DMS 273 (cell line): ENCODE results near the gene ZNF805.
"Not testable (repeated sequence)": the region's sequence is repeated elsewhere in the genome, so short reads cannot be mapped to it uniquely, and the experiment has no call there.

Source experiments
- DNase-seq: peaks from one replicate; lab custom pipeline; 2025; ENCODE audit not compliant: unreplicated experiment; lab: John Stamatoyannopoulos, UW

Gene ZNF805

DNA sequence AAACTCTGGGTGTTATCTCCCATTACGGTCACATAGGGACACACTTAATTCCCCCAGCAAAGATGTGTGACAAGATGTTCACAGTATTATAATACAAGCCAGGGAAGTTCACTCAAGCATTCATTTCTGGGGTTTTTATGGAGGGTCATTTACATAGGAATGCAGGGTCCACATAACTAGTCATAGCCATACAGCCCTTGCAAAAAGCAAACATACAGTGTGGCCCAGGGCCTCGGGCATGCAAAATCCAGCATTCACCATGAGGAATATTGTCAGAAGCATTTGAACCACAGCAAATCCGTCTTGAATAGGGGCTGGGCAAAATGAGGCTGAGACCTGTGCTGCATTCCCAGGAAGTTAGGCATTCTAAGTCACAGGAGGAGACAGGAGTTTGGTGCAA is 26.9 kb downstream of the ZNF805 start:
- no peak for DNase-seq

DNA sequence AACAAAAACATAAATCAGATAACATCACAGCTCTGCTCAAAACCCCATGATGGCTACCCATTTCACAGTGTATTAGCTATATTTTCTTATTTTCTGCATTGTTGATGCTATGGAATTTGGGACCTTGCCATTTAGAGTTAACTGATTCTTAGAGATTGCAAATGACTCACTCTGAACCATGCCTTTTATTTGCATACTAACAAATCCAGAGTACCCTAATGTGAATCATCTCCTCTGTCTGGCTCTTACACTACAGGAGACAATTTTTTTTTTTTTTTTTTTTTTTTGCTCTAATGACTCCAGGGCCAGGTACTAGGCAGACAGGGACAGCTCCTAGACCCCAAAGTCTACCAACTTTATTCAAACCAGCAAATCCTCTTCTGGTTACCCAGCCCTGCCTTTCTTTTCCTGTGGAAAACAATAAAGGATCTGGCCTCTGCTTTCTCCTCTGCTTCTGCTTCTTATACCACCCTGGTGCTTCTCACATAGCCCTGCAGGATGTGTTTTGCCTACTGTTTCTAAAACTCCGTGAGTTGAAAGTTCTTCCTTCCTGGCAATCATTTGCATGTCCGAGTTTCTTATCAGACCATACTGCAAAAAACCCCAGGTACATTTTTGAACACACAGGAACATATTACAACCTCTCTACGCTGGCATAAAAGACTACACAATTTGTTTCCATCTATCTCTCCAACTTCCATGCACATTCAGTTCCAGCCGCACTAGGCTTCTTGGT is 29.3 kb downstream of the ZNF805 start:
- no peak for DNase-seq

GRCh38 chr19:57271280-57271679 is 30.8 kb downstream of the ZNF805 start:
- DNase-seq, result no peak

GRCh38 chr19:57273014-57273413 is 32.6 kb downstream of the ZNF805 start:
- DNase-seq, result no peak

DNA sequence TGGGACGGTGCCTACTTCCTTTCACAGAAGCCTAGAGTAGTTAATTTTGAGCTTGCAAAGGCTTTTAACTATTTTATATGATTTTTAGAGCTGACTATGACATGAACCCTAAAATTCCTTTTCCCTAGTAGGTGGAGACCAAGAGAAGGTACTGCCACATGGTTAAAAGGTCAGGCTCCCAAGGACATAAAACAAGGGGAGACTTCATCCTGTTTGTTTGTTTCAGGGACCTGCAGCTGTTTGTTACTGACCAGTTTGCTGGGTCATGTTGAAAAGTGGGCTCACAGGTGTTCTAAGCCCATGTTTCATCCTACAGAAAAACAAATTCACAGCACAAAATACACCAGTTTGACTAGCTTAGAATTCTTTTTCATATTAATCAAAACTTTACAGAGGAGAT is 36.0 kb downstream of the ZNF805 start:
- no peak for DNase-seq

DNA sequence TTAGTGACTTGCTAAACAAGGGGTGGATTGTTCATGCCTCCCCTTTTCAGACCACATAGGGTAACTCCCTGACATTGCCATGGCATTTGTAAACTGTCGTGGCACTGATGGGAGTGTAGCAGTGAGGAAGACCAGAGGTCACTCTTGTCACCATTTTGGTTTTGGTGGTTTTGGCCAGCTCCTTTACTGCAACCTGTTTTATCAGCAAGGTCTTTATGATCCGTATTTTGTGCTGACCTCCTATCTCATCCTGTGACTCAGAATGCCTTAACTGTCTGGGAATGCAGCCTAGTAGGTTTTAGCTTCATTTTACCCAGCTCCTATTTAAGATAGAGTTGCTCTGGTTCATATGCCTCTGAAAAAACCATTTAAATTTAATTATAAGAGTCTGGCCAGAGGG is 38.0 kb downstream of the ZNF805 start:
- not testable (repeated sequence) for DNase-seq

GRCh38 chr19:57279418-57280164 is 39.2 kb downstream of the ZNF805 start:
- DNase-seq, result peak; percentile 98

DNA sequence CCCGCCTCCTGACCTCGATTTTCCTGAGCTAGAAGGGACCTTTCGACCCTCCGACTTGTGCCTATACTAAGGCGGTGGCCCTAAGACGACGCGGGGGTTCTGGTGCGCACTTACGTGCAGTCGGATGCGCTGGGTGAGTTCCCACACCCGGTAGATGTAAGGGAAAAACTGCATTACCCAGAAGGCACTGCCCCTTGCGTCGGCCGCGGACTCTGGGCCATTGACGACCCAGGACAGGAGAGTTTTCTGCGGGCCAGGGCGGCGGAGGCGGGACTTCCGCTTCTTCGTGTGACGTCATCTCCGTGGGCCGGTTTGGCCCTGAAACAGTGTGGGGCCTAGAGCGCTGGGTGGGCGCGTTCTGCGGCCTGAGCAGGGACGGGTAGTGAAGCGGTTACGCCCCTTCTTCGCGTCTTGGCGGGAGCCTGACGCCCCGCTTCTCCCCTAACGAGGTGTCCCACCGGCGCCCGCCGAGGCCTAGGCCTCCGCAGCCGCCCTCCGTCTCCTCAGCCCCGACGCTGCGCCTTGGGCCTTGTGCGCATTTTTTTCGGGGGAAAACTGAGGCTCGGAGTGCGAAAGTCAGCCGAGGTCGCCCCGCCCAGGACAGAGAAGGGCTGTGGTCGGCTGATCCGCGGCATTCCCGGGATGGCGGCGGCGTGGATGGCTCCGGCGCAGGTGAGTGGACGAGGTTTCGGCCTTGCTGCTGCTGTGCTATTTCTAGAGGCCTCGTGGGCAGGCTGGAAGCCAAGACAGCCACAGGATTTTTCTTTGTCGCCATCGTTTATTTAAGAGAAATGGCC is 39.9 kb downstream of the ZNF805 start, which contains the start of gene ZNF460:
Gene ZNF460 (plus strand): TSS at position 321 of the 797 bp plus-strand sequence. CDS start 322 bp downstream, at position 643.
- DNase-seq, result peak; percentile 99

DNA sequence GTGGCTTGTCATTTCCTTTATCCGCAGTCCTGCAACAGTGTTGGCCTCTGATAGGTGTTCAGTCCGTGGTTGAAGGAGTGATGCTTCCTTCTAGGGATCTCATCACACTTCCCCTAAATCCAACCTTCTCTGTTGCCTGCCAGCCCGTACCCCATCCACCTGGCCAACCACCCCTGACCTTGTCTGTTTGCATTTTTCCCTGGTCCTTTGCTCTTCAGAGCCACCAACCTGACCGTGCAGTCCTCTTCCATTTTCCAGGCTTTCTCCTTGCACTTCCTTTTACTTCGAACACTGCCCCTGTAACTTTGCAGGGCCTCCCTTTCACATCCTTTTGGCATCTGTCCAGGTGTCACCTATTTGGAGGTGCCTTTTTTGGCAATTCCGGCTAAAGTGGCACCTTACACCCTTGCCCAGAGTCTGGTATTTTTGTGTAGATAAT is 40.5 kb downstream of the ZNF805 start:
- DNase-seq, result peak; percentile 55

DNA sequence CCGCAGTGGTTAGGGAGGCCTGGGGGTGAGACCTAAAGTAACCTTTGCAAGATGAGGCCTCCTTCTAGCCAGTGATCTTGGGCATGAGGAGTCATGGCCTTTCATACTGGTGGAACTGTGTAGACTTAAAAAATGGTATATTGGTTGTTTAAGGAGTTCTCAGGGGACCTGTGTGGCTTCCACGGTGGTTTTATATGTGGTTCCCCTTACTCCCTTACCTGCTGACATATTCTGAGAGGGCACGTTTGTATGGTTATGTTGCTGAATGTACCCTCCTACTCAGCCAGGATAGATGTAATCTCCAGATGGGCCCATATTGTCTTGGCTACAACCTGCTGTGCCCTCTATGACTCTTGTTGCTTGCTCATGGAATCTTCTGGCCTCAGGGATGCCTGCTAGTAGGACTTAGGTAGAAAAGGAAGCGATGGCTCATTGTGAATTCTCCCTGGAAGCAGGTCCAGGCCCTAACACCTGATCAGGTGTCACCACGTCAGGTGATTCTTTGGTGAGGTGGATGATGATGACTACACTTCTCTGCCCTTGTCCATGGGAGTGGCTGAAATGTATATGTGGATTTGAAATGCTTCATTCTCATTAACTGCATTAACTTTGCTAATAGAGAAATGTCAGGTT is 41.7 kb downstream of the ZNF805 start:
- DNase-seq, result peak; percentile 13

DNA sequence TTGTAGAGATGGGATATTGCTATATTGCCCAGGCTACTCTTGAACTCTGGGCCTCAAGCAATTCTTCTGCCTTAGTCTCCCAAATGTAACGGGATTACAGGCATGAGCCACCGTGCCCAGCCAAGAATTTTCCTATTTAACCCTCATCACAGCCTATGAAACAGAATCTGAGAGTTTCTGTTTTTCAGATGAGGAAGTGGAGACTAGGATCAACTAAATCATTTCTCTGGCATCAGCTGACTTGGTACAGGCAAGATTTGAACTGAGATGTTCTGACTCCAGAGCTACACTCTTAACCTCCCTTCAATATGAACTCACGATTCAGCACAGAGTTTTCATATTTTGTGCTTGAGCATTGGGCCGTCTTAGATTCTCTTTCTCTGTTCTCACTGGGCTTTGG is 47.9 kb downstream of the ZNF805 start:
- no peak for DNase-seq

- no peak for DNase-seq
These were observed 50.5 kb downstream of the ZNF805 start for GRCh38 chr19:57290970-57291369.

GRCh38 chr19:57292547-57292946 is 52.1 kb downstream of the ZNF805 start:
- no peak for DNase-seq

DNA sequence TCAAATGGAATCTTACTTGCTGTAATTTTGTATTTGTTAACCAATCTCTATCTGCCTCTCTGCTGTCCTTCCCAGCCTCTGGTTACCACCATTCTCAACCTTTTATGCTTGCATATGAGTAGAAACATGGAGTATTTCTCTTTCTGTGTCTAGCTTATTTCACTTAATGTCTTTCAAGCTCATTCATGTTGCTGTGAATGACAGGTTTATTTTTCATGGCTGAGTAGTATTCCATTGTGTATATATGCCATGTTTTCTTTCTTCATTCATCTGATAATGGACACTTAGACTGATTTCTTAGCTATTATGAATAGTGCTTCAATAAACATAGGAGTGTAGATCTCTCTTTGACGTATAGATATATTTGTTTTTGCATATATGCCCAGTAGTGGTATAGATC is 53.3 kb downstream of the ZNF805 start:
- no peak for DNase-seq

GRCh38 chr19:57302020-57302465 is 61.6 kb downstream of the ZNF805 start:
- peak; percentile 82 for DNase-seq

DNA sequence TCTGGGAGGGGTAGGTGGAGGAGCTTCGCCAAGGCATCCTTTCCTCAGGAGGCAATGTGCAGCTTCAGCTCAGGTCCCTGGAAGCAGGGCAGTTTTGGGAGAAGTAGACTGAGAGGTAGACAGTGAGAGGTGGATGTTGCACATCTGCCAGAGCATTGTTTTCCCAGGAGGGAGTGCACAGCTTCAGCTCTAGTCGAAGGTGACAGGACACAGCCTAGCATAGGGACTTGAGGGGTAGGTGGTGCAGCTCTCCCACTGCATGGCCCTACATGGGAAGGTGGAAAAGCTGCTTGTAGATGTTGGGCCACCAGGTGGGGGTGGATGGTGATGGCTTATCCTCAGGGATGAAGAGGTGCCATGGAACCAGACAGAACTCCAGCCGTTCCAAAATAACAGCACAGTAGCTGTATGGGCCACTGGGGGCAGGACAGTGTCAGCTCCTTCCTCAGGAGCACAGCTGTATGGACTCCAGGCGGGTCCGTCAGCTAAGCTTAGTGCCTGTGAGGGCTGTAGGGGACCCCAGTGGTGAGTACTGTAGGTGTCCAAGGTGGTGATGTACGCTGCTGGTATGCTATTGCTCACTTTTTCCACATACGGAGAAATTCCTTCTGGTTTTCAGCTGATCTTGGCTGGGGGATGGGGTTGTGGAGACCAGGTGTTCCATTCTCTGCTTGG is 62.4 kb downstream of the ZNF805 start:
- DNase-seq, result no peak
